ENCODE results near the gene GAD1. TPM values are rescaled to one million over a fixed set of nuclear protein-coding genes. Genes with fewer than 3 reads are reported as not detected.

The GAD1 gene
- total and polyA plus RNA-seq, 10 of the 15 experiments (the other 5 are each of a cell fraction or from before 2014, with no cell fraction given) = 0.04 to 3.4 (median 0.42) TPM

DNA sequence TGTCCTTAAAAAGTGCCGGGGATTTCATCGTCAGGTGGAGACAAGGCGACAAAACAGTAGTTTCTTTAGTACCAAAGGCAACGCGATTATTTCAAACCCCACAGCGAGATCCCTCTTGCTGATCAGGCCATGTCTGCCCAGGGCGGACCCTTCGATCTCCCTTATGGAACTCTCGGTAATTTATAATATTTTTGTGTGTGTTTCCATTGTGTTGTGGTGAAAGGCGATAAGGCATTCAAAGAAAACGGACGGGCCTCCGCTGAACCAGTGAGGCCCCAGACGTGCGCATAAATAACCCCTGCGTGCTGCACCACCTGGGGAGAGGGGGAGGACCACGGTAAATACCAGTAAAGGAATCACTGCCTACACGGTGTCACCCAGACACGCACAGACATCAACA lies 1.4 kb upstream of the GAD1 start:
- H3K4me1 ChIP-seq (ENCODE audit: control insufficient read depth, insufficient read depth, low read length) = peaks cover 7% of the 10 kb centered on the region
- POLR2A ChIA-PET = no interaction called here
- BruUV-seq (replicated peaks) = no TSS peak

More for the DNA sequence above, 1.4 kb upstream of the GAD1 start:
- Histone ChIP-seq H3K79me2 (ENCODE audit: control insufficient read depth, insufficient read depth, low read length) (no peaks in the 10 kb centered on the region), H3K27ac (ENCODE audit: control insufficient read depth, insufficient read depth) (no peak overlapping the region), H3K4me3 (peak overlapping the region; percentile 54; the same call in 1 of the 2 replicates), H2AFZ (ENCODE audit: control insufficient read depth, low read depth, low read length) (no peak overlapping the region), H3K27me3 (replicated peaks in 1 of 2; ENCODE audit: control insufficient read depth in 2 of 2, insufficient read depth in 2 of 2, low read length in 1 of 2) (peaks cover 5 to 31% of the 10 kb centered on the region in 2 experiments), H4K20me1 (ENCODE audit: control insufficient read depth, insufficient read depth) (0 out of 2 replicates have a peak, but pooled peaks cover 2% of the 10 kb centered on the region), H3K9ac (ENCODE audit: control insufficient read depth, insufficient read depth, low read length) (no peak overlapping the region), H3K4me2 (ENCODE audit: control insufficient read depth, insufficient read depth) (peak overlapping the region; percentile 50), H3K9me3 (replicated peaks; ENCODE audit: control insufficient read depth, insufficient read depth, low read length) (no peaks in the 10 kb centered on the region; the same call in 2 of the 3 replicates), H3K36me3 (ENCODE audit: control insufficient read depth in 2 of 2, insufficient read depth in 2 of 2, low read length in 1 of 2) (no peaks in the 10 kb centered on the region)
- intact Hi-C loops (cut with micrococcal nuclease; ENCODE audit: unreplicated experiment) (loop anchor here (1.0 to 10.0 kb wide), 6 partner anchors 331 to 883 kb away; no protein-coding TSS in a partner anchor), in situ Hi-C loops (cut with MboI) (loop anchor here (5.0 kb wide), 1 partner anchor 883 kb away; no protein-coding TSS in a partner anchor)
- WGBS (ENCODE audit: insufficient coverage, insufficient replicate concordance, low lambda C conversion rate, missing lambda C conversion rate) = 27% methylated on average over 19 of the region's 19 CpGs
- FAIRE-seq (no peak), DNase-seq (ENCODE audit: low read depth, low spot score) (no peak), ATAC-seq (no peak)
- TF ChIP-seq FOXK2 (IDR thresholded peaks at IDR 0.05) = no peak
- TF ChIP-seq CREM (IDR thresholded peaks at IDR 0.05; ENCODE audit: low read depth) = no peak
- no peak for TF ChIP-seq JUND (IDR thresholded peaks at IDR 0.05; ENCODE audit: low read depth, low read length)
- no peak for TF ChIP-seq MTA2 (IDR thresholded peaks at IDR 0.05; ENCODE audit: low read depth)
- TF ChIP-seq, protein P1, sequence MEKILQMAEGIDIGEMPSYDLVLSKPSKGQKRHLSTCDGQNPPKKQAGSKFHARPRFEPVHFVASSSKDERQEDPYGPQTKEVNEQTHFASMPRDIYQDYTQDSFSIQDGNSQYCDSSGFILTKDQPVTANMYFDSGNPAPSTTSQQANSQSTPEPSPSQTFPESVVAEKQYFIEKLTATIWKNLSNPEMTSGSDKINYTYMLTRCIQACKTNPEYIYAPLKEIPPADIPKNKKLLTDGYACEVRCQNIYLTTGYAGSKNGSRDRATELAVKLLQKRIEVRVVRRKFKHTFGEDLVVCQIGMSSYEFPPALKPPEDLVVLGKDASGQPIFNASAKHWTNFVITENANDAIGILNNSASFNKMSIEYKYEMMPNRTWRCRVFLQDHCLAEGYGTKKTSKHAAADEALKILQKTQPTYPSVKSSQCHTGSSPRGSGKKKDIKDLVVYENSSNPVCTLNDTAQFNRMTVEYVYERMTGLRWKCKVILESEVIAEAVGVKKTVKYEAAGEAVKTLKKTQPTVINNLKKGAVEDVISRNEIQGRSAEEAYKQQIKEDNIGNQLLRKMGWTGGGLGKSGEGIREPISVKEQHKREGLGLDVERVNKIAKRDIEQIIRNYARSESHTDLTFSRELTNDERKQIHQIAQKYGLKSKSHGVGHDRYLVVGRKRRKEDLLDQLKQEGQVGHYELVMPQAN (conservative IDR thresholded peaks at IDR 0.05) = no peak
- no peak for TF ChIP-seq NFXL1 (IDR thresholded peaks at IDR 0.05; ENCODE audit: borderline replicate concordance)
- TF ChIP-seq DPF2 (IDR thresholded peaks at IDR 0.05) = no peak
- TF ChIP-seq HDGF (IDR thresholded peaks at IDR 0.05) = no peak
- no peak for TF ChIP-seq STAT3 (IDR thresholded peaks at IDR 0.05; ENCODE audit: low read depth, low read length)
- no peak for TF ChIP-seq E2F8 (IDR thresholded peaks at IDR 0.05; ENCODE audit: low read depth, partially characterized antibody)
- TF ChIP-seq ZNF274 (IDR thresholded peaks at IDR 0.05; ENCODE audit: insufficient read depth, insufficient read length) = no peak
- TF ChIP-seq, protein P2, sequence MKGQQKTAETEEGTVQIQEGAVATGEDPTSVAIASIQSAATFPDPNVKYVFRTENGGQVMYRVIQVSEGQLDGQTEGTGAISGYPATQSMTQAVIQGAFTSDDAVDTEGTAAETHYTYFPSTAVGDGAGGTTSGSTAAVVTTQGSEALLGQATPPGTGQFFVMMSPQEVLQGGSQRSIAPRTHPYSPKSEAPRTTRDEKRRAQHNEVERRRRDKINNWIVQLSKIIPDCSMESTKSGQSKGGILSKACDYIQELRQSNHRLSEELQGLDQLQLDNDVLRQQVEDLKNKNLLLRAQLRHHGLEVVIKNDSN (IDR thresholded peaks at IDR 0.05; ENCODE audit: borderline replicate concordance, extremely low read length, insufficient read depth, low read depth, low read length) = no peak
- no peak for TF ChIP-seq WRNIP1 (IDR thresholded peaks at IDR 0.05; ENCODE audit: borderline replicate concordance, low read depth, low read length)
- CTCF ChIA-PET = interaction anchor here (0.6 to 6.4 kb wide), 20 partner anchors 10 to 884 kb away, joined by 3 to 67 read pairs (median 5); no protein-coding TSS in a partner anchor
- RAD21 ChIA-PET (ENCODE audit: unreplicated experiment) = interaction anchor here (0.6 to 5.7 kb wide), 9 partner anchors 135 to 880 kb away, joined by 3 to 36 read pairs (median 10); no protein-coding TSS in a partner anchor
- SMC1A ChIA-PET (ENCODE audit: uncharacterized antibody, unreplicated experiment) = interaction anchor here (1.0 to 8.5 kb wide), 6 partner anchors 417 to 575 kb away, joined by 3 to 53 read pairs (median 4); no protein-coding TSS in a partner anchor
